Endodermal cell (in vitro differentiated cells): ENCODE results near the gene MYO19. TPM values are rescaled to one million over a fixed set of nuclear protein-coding genes. Genes with fewer than 3 reads are reported as not detected.
A peak's percentile ranks its signal among the peaks of the same experiment; 100 is the strongest.

ENCODE experiments used
- DNase-seq: peaks from one replicate; pipeline ENCODE4 v3.0.0-alpha.2; 2017
- H3K27ac ChIP-seq: 2 replicates; pipeline ENCODE4 v1.5.1; 2013; ENCODE audit warnings: mild to moderate bottlenecking, low read depth, low read length, moderate library complexity
- H3K27me3 ChIP-seq: 2 replicates; pipeline ENCODE4 v1.6.1; 2013; ENCODE audit warnings: mild to moderate bottlenecking, low read length, moderate library complexity; ENCODE audit not compliant: insufficient read depth, control insufficient read depth, poor library complexity, severe bottlenecking
- H3K36me3 ChIP-seq: 2 replicates; pipeline ENCODE4 v1.7.0; 2013; ENCODE audit warnings: mild to moderate bottlenecking, low read length, moderate library complexity; ENCODE audit not compliant: control insufficient read depth, insufficient read depth
- H3K4me1 ChIP-seq: one replicate; pipeline ENCODE4 v1.7.0; 2013; ENCODE audit warnings: low read length; ENCODE audit not compliant: control insufficient read depth, insufficient read depth
- H3K4me3 ChIP-seq: 2 replicates; pipeline ENCODE4 v1.5.1; 2013; ENCODE audit warnings: mild to moderate bottlenecking, low read length, moderate library complexity
- H3K9ac ChIP-seq: 2 replicates; pipeline ENCODE4 v1.6.1; 2013; ENCODE audit warnings: mild to moderate bottlenecking, low read length, moderate library complexity; ENCODE audit not compliant: poor library complexity, severe bottlenecking; ENCODE audit errors: extremely low read depth
- H3K9me3 ChIP-seq: 2 replicates; pipeline ENCODE4 v1.6.1; 2013; ENCODE audit warnings: mild to moderate bottlenecking, low read length, moderate library complexity; ENCODE audit not compliant: control insufficient read depth
- H3K27ac Mint-ChIP-seq: 2 replicates; pipeline ENCODE4 v1.8.0; 2020; ENCODE audit warnings: mixed read lengths
- H3K27me3 Mint-ChIP-seq: 2 replicates; pipeline ENCODE4 v1.8.0; 2021; ENCODE audit warnings: mild to moderate bottlenecking, mixed read lengths; ENCODE audit not compliant: insufficient read depth
- H3K36me3 Mint-ChIP-seq: 2 replicates; pipeline ENCODE4 v1.8.0; 2020; ENCODE audit warnings: low read depth, mixed read lengths
- H3K4me1 Mint-ChIP-seq: 2 replicates; pipeline ENCODE4 v1.8.0; 2020; ENCODE audit warnings: mixed read lengths
- H3K4me3 Mint-ChIP-seq: 2 replicates; pipeline ENCODE4 v1.8.0; 2020; ENCODE audit warnings: mild to moderate bottlenecking, moderate library complexity, mixed read lengths
- H3K9me3 Mint-ChIP-seq: 2 replicates; pipeline ENCODE4 v1.8.0; 2020; ENCODE audit warnings: mild to moderate bottlenecking, mixed read lengths
- CTCF ChIP-seq: fragments of 200-600 bp; sonication (generic); conservative IDR thresholded peaks from 2 replicates; pipeline ENCODE4 v1.5.0; 2021; ENCODE audit warnings: antibody characterized with exemption, mild to moderate bottlenecking
- WGBS, 2 experiments: methylation state at CpG; one replicate each; pipeline versions ENCODE4 v1.1.5 to v1.1.7; 2013; ENCODE audit warnings: missing lambda C conversion rate in 2 of 2, mixed read lengths in 1 of 2; ENCODE audit not compliant: insufficient coverage in 1 of 2, insufficient read length in 1 of 2; 5-methylcytosine and 5-hydroxymethylcytosine counted together
- total RNA-seq, 2 donors: library from RNA; stranded (reverse); fragmentation: NEBNext Ultra II Directional in 1 of 2; extraction: Animal tissue kit (Norgen Biotek cat#: 25700) in 1 of 2; gene quantifications; 2 replicates in 1 of 2; 3 replicates in 1 of 2; pipeline ENCODE4 v1.2.1, GENCODE V29; 2021

The MYO19 gene
- total RNA-seq, 2 donors from 2014 or later: 133 to 154 TPM

- Mint-ChIP-seq H3K9me3 (no peaks in the 10 kb centered on the region), H3K27me3 (no peaks in the 10 kb centered on the region), H3K4me1 (no peaks in the 10 kb centered on the region), H3K4me3 (no peak overlapping the region), H3K36me3 (peaks cover 64% of the 10 kb centered on the region), H3K27ac (no peak overlapping the region)
- no peak for TF ChIP-seq CTCF
- H3K4me3 ChIP-seq: no peak overlapping the region
- no peaks in the 10 kb centered on the region for H3K9me3 ChIP-seq
- peak; percentile 38 for DNase-seq
- H3K4me1 ChIP-seq: no peaks in the 10 kb centered on the region
- no peak overlapping the region for H3K9ac ChIP-seq
- 91 to 93% methylated on average over 7 of the region's 7 CpGs for WGBS, 2 experiments
- H3K27ac ChIP-seq: no peak overlapping the region
- H3K36me3 ChIP-seq: peaks cover 91% of the 10 kb centered on the region
- no peaks in the 10 kb centered on the region for H3K27me3 ChIP-seq
These were observed 6.9 kb downstream of the MYO19 start for GRCh38 chr17:36527621-36528250.

DNA sequence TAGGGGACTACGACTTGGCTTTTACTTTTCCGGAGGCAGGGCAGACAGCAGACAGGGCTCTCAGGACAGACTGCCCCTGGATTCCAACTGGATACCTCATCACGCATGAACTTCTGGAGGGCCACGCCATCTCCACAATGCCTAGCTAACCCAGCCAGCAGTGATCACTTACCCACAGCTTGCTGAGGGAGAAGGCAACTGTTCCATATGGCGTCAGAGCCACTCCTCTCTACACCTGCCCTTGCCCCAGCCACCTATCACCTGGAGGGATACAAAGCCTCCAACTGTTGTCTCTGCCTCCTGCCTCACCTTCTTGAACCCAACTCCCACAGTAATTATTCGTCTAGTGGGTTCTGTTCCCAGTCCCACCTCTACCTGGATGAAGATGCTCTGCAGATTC lies 8.8 kb downstream of the MYO19 start:
- 95 to 100% methylated on average over 6 of the region's 6 CpGs for WGBS, 2 experiments
- no peak for DNase-seq
- Histone ChIP-seq H3K9ac (no peak overlapping the region), H3K27me3 (no peaks in the 10 kb centered on the region), H3K27ac (no peak overlapping the region), H3K9me3 (no peaks in the 10 kb centered on the region), H3K36me3 (peaks cover 86% of the 10 kb centered on the region), H3K4me3 (no peak overlapping the region), H3K4me1 (no peaks in the 10 kb centered on the region)
- H3K36me3 Mint-ChIP-seq: peaks cover 58% of the 10 kb centered on the region
- no peaks in the 10 kb centered on the region for H3K9me3 Mint-ChIP-seq
- no peak overlapping the region for H3K4me3 Mint-ChIP-seq
- no peaks in the 10 kb centered on the region for H3K4me1 Mint-ChIP-seq
- no peaks in the 10 kb centered on the region for H3K27me3 Mint-ChIP-seq
- no peak for TF ChIP-seq CTCF
- H3K27ac Mint-ChIP-seq: no peak overlapping the region

GRCh38 chr17:36525113-36525512 lies 9.6 kb downstream of the MYO19 start:
- Histone ChIP-seq H3K9ac (no peak overlapping the region), H3K27ac (no peak overlapping the region), H3K4me1 (no peaks in the 10 kb centered on the region), H3K9me3 (no peaks in the 10 kb centered on the region), H3K36me3 (peaks cover 91% of the 10 kb centered on the region), H3K27me3 (no peaks in the 10 kb centered on the region), H3K4me3 (no peak overlapping the region)
- no peaks in the 10 kb centered on the region for H3K27me3 Mint-ChIP-seq
- 100% methylated on average over 2 of the region's 2 CpGs for whole genome bisulfite sequencing, 2 experiments
- TF ChIP-seq CTCF: no peak
- H3K36me3 Mint-ChIP-seq: peaks cover 63% of the 10 kb centered on the region
- no peaks in the 10 kb centered on the region for H3K9me3 Mint-ChIP-seq
- H3K27ac Mint-ChIP-seq: no peak overlapping the region
- DNase-seq: no peak
- no peak overlapping the region for H3K4me3 Mint-ChIP-seq
- no peaks in the 10 kb centered on the region for H3K4me1 Mint-ChIP-seq
